Thyroid gland (tissue), 4 donors: ENCODE data around the gene ERVW-1. TPM values are rescaled to one million over a fixed set of nuclear protein-coding genes. Genes with fewer than 3 reads are reported as not detected.
"Not testable (repeated sequence)": the region's sequence is repeated elsewhere in the genome, so short reads cannot be mapped to it uniquely, and the experiment has no call there.

Experiments
- DNase-seq, 2 donors: peaks; one replicate each; pipeline ENCODE4 v3.0.0-alpha.2; 2019
- H3K27ac ChIP-seq, 3 donors: fragments of 200-600 bp; sonication (generic); 1 replicate in 2 of 3; 2 replicates in 1 of 3; pipeline ENCODE4 v1.5.1; 2016 to 2019; ENCODE audit warnings: mild to moderate bottlenecking in 1 of 3, moderate library complexity in 1 of 3
- H3K27me3 ChIP-seq: fragments of 200-600 bp; sonication (generic); one replicate; pipeline ENCODE4 v1.5.1; 2019
- H3K36me3 ChIP-seq, 2 donors: fragments of 200-600 bp; sonication (generic); one replicate each; pipeline ENCODE4 v1.5.1; 2016 to 2019
- H3K4me1 ChIP-seq, 2 donors: fragments of 200-600 bp; sonication (generic); one replicate each; pipeline ENCODE4 v1.5.1; 2017 to 2019
- H3K4me3 ChIP-seq, 3 donors: fragments of 200-600 bp; sonication (generic); replicated peaks in 1 of 3; 1 replicate in 2 of 3; 2 replicates in 1 of 3; pipeline ENCODE4 v1.5.1; 2016; ENCODE audit warnings: mild to moderate bottlenecking in 1 of 3
- H3K9me3 ChIP-seq: fragments of 200-600 bp; sonication (generic); one replicate; pipeline ENCODE4 v1.5.1; 2017
- CTCF ChIP-seq, 6 experiments: fragments of 200-600 bp in 3 of 6; fragments of 450-650 bp in 3 of 6; sonication (generic) in 3 of 6; IDR thresholded peaks; one replicate each; pipeline ENCODE4 v1.5.1; 2016 to 2019; ENCODE audit warnings: antibody characterized with exemption in 6 of 6, mild to moderate bottlenecking in 2 of 6, inconsistent platforms in 1 of 6, moderate library complexity in 1 of 6
- POLR2A ChIP-seq, 2 donors: fragments of 450-650 bp; IDR thresholded peaks; one replicate each; pipeline ENCODE4 v1.6.1; 2017; ENCODE audit warnings: antibody characterized with exemption in 2 of 2, mild to moderate bottlenecking in 2 of 2, moderate library complexity in 1 of 2
- WGBS, 2 donors: methylation state at CpG; one replicate each; pipeline ENCODE4 v1.1.5; 2017; 5-methylcytosine and 5-hydroxymethylcytosine counted together
- intact Hi-C: fragments of 100-400 bp; cut with DNase I; formaldehyde crosslinking; loops from one replicate; pipeline ENCODE4 v1.15.1; 2023
- total RNA-seq, 4 donors: library from RNA; depleted of rRNA; stranded (reverse); fragments of >200 nt; gene quantifications; one replicate each; pipeline ENCODE4 v1.2.3, GENCODE V29; 2016

The ERVW-1 gene
- total RNA-seq: not detected

- H3K4me1 ChIP-seq, H3K9me3 ChIP-seq, intact Hi-C loops, H3K36me3 ChIP-seq, H3K27me3 ChIP-seq, H3K27ac ChIP-seq, DNase-seq, H3K4me3 ChIP-seq: not testable (repeated sequence)
- WGBS, 2 donors: 92 to 96% methylated on average over 11 of the region's 11 CpGs
These were observed at the start of gene ERVW-1 for GRCh38 chr7:92477681-92478080. Gene ERVW-1, minus strand, starts transcription at chr7:92477946. Its CDS starts 7,565 bp downstream, at chr7:92470381.

GRCh38 chr7:92523110-92523509 lies 45.4 kb upstream of the ERVW-1 start:
- intact Hi-C loops: no loop called here
- DNase-seq: no peak
- Histone ChIP-seq H3K36me3 (peaks cover under 1% of the 10 kb centered on the region in 2 donors), H3K9me3 (no peaks in the 10 kb centered on the region), H3K4me3 (no peak overlapping the region), H3K4me1 (peaks cover 6 to 8% of the 10 kb centered on the region in 2 donors), H3K27ac (no peak overlapping the region), H3K27me3 (no peaks in the 10 kb centered on the region)
- WGBS, 2 donors: 88 to 91% methylated on average over 2 of the region's 2 CpGs
- TF ChIP-seq CTCF (IDR thresholded peaks at IDR 0.05) (no peak), POLR2A (IDR thresholded peaks at IDR 0.05) (no peak)

- Histone ChIP-seq H3K4me3 (no peak overlapping the region), H3K27ac (no peak overlapping the region), H3K27me3 (no peaks in the 10 kb centered on the region), H3K36me3 (peaks cover 9 to 16% of the 10 kb centered on the region in 2 donors), H3K9me3 (no peaks in the 10 kb centered on the region), H3K4me1 (no peaks in the 10 kb centered on the region)
- 97% methylated on average over 1 of the region's 1 CpG for WGBS, 2 donors
- no peak for DNase-seq
- intact Hi-C loops: no loop called here
- TF ChIP-seq CTCF (IDR thresholded peaks at IDR 0.05) (no peak), POLR2A (IDR thresholded peaks at IDR 0.05) (no peak)
These were observed 42.3 kb upstream of the ERVW-1 start for GRCh38 chr7:92520024-92520423.

- 89 to 92% methylated on average over 3 of the region's 3 CpGs for WGBS, 2 donors
- DNase-seq: no peak
- no peaks in the 10 kb centered on the region for H3K9me3 ChIP-seq
- no peak overlapping the region for H3K27ac ChIP-seq
- no peak overlapping the region for H3K4me3 ChIP-seq
- TF ChIP-seq POLR2A (IDR thresholded peaks at IDR 0.05) (no peak), CTCF (IDR thresholded peaks at IDR 0.05) (no peak)
- H3K27me3 ChIP-seq: no peaks in the 10 kb centered on the region
- H3K36me3 ChIP-seq: peaks cover 9 to 21% of the 10 kb centered on the region in 2 donors
- no peaks in the 10 kb centered on the region for H3K4me1 ChIP-seq
- intact Hi-C loops: no loop called here
These were observed 39.9 kb upstream of the ERVW-1 start for GRCh38 chr7:92517631-92518030.

GRCh38 chr7:92513167-92513902 lies 35.6 kb upstream of the ERVW-1 start:
- TF ChIP-seq POLR2A (IDR thresholded peaks at IDR 0.05) (no peak), CTCF (IDR thresholded peaks at IDR 0.05) (no peak)
- no peak for DNase-seq
- intact Hi-C loops: no loop called here
- Histone ChIP-seq H3K27me3 (no peaks in the 10 kb centered on the region), H3K36me3 (peaks cover 9 to 21% of the 10 kb centered on the region in 2 donors), H3K4me3 (no peak overlapping the region), H3K4me1 (no peaks in the 10 kb centered on the region), H3K9me3 (no peaks in the 10 kb centered on the region), H3K27ac (no peak overlapping the region)
- WGBS, 2 donors: 62 to 83% methylated on average over 3 of the region's 3 CpGs
